GM12864 (cell line): ENCODE data around the gene TNNT1.

Experiments
- DNase-seq: peaks from one replicate; pipeline ENCODE4 v3.0.0-alpha.2; 2011; ENCODE audit warnings: low read depth
- H3K4me3 ChIP-seq: 2 replicates; pipeline ENCODE4 v1.5.1; 2011; ENCODE audit warnings: mild to moderate bottlenecking, low read depth, low read length, control low read depth
- TF ChIP-seq, protein P1 (sequence below): IDR thresholded peaks from 2 replicates; pipeline ENCODE4 v1.5.1; 2011; ENCODE audit warnings: low read depth, mild to moderate bottlenecking, moderate library complexity, low read length, control low read depth, inconsistent platforms; ENCODE audit errors: missing control alignments

The TNNT1 gene

DNA sequence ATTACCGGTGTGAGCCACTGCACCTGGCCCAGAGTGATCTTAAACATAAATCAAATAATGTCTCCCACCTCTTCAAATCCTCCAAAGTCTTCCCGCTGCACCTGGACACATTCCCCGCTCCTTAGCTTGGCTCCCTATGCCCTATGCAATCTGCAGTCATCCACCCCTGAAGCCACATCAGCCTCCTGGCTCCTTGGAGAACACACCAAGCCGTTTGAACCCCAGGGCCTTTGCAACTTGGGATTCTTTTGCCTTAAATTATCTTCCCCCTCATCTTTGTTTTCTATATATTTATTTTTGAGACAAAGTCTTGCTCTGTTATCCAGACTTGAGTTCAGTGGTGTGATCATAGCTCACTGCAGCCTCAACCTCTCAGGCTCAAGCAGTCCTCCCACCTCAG, 20.1 kb upstream of the TNNT1 start:
- TF ChIP-seq, protein P1, sequence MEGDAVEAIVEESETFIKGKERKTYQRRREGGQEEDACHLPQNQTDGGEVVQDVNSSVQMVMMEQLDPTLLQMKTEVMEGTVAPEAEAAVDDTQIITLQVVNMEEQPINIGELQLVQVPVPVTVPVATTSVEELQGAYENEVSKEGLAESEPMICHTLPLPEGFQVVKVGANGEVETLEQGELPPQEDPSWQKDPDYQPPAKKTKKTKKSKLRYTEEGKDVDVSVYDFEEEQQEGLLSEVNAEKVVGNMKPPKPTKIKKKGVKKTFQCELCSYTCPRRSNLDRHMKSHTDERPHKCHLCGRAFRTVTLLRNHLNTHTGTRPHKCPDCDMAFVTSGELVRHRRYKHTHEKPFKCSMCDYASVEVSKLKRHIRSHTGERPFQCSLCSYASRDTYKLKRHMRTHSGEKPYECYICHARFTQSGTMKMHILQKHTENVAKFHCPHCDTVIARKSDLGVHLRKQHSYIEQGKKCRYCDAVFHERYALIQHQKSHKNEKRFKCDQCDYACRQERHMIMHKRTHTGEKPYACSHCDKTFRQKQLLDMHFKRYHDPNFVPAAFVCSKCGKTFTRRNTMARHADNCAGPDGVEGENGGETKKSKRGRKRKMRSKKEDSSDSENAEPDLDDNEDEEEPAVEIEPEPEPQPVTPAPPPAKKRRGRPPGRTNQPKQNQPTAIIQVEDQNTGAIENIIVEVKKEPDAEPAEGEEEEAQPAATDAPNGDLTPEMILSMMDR: no peak
- no peak overlapping the region for H3K4me3 ChIP-seq
- DNase-seq: no peak

DNA sequence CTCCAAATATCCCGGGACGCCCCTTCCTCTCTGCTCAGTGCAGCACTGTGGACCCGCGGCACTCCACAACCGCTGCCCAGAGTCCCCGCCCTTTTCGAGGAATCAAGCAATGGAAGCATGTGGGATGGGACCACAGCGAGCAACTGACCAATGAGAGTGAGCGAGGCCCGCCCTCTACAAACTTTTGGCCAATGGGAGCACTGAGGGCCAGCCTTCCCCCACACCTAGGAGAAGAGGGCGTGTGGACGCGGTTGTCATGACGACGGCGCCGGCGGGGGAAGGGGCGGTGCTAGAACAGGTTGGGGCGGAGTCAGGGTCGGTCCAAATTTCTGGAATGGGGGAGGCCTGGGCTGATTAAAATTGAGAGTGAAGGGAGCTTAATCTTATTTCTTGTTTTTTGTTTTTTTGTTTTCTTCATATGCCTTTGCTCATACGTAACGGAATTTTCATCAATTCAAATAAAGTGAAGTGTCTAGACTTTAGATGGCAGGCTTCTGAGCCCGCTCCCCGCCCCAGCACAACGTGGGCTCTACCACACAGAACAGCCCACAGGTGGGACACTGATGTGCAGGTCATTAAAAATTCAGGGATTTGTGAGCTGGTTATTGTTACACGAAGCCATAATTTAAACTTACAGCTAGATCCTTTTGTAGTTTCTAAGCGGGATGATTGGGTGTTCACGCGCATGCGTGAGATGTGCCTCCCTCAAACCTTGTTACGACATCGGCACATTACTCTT, 17.7 kb upstream of the TNNT1 start, which contains the start of gene DNAAF3:
TSS of gene DNAAF3 (minus strand) at position 84 of the 739 bp plus-strand sequence. CDS start 200 bp downstream, outside the sequence.
- H3K4me3 ChIP-seq: peak within 1 kb of the TSS; percentile 21
- TF ChIP-seq, protein P1: no peak

DNA sequence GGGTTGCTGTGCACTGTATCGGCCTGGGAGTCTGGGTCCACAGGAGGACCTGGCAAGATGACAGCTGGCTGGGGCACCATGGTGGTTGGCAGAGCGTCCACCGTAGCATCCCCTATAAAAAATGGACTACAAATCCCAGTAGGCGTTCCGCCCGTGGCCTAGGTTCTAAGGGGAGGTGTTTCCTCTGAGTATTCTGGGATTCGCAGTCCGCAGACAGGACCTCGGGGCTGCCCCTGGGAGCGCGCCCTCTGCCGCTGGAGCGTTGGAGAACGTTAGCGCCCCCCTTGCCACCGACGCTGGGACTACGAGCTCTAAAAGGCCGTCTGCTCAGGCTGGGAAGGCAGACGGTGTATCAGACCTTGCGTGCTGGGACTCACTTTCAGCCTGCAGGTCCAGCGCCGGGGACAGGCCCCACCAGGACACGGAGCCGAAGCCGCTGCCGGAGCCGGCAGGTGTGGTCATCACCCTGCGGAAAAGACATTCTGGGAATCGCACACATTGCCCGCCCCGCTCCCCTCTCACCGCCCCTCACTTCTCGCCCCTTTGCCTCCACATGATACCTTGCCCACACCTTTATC, 17.0 kb upstream of the TNNT1 start:
- DNase-seq: no peak
- H3K4me3 ChIP-seq: peak overlapping the region; percentile 21

More for the DNA sequence above, 17.7 kb upstream of the TNNT1 start, which contains the start of gene DNAAF3:
- peak; percentile 73 for DNase-seq

DNA sequence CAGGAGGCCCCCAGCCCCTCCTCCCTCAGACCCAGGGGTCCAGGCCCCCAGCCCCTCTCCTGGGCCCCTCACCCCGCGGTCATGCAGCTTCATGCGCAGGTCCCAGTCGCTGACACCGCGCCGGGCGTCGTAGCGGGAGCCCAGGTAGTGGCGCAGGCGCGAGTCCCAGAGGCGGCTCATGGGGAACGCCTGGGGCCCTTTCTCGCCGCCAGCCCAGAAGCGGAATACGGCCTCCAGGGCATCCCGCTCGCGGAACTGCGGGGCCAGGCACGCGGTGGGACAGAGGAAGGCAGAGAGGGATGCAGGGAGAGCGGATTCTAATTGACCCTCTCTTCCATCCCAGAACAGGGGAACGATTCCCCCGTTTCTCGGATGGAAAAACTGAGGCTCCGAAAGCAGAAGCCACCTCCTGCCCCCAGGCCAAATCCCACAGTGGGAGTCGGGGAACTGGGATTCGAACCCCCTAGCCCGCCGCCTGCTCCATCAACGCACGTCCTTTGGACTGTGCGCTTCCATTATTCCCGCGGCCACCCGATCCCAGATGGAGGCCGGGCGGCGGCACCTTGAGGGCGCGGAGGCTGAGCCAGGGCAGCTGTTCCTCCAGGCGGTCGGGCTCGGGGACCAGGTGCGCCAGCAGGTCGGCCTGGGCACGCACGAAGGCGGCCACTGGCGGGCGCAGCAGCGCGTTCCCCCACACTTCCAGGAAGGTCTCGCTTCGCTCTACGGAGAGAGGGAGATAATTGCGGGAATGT, 12.7 kb upstream of the TNNT1 start:
- DNase-seq: no peak
- TF ChIP-seq, protein P1: no peak
- H3K4me3 ChIP-seq: no peak overlapping the region

More for the DNA sequence above, 17.0 kb upstream of the TNNT1 start:
- TF ChIP-seq, protein P1: peak; percentile 24

DNA sequence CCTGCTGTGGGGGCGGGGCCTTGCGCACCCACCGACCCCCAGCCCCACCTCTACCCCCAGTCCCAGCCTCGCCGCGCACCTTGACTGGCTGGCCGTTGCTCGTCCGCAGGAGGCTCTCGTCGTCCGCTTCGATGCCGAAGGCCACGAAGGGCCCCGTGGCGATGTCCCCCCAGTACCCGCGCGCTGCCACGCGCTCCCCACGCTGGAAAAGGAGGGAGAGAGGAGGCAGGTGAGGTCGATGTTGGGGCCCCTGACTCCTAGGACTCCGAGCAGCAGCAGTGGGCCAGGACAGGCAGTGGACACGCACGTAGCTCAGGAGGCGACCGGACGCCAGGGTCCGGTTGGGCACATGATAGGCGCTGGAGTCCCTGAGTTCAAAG, 12.0 kb upstream of the TNNT1 start:
- no peak overlapping the region for H3K4me3 ChIP-seq
- TF ChIP-seq, protein P1: no peak

DNA sequence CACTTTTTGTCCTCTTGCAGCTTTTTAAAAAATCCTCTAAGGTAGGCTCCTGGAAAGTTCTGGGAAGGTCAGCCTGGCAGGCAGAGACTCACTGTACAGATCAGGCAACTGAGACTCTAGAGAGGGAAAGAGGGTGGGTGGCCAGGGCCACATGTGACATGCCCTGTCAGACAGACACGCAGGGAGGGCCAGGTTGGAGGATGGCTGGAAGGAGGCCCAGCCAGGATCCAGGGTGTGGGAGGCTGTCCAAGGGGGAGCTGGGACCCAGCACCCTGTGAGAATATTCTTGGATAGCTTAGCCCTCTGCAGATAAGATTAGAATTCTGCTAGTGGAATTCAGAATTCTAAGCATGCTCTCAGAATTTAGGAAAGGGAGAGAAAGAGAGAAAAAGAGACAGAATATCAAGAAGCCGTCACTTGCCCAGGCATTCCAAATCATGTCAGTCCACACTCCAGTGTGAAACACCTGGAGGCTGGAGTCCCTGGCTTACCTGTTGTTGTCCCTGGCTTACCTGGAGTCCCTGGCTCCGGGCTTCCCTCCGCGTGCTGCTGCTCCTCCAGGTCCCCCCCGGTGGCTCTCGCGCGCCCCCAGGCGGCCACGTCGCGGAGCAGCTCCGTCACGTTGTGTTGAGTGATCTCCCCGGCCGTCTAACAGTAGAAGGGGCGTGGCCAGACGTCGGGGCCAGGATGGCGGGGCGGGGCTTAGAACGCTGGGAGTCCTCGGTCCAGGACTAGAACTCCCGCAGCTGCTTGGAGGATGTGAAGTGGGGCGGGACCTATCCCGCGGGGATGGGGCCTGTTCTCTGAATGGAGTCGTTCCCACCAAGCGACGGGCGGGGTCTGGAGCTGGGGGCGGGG, 11.4 kb upstream of the TNNT1 start:
- H3K4me3 ChIP-seq: no peak overlapping the region
- TF ChIP-seq, protein P1: peak; percentile 89
- DNase-seq: peak; percentile 54

More for the DNA sequence above, 12.0 kb upstream of the TNNT1 start:
- no peak for DNase-seq
